ENCODE results near the gene CIC. TPM values are rescaled to one million over a fixed set of nuclear protein-coding genes. Genes with fewer than 3 reads are reported as not detected.

CIC gene
- total and polyA plus RNA-seq, 9 of the 15 experiments (the other 6 are each of a cell fraction or from before 2014, with no cell fraction given), result 0.07 to 44.7 (median 8.6) TPM

GRCh38 chr19:42268142-42268703, 829 bp upstream of the CIC start (continued):
- TF ChIP-seq CHD4 (IDR thresholded peaks at IDR 0.05; ENCODE audit: insufficient read depth, insufficient replicate concordance, low read depth, low read length, poor library complexity, severe bottlenecking) (no peak), ZNF133 (CRISPR knock-in tag; IDR thresholded peaks at IDR 0.05) (no peak), FOXA3 (CRISPR knock-in tag; conservative IDR thresholded peaks at IDR 0.05 in 1 of 2, IDR thresholded peaks at IDR 0.05 in 1 of 2) (peak; percentile 73 to 74; a peak in 3 of 4 replicates), FOXJ3 (CRISPR knock-in tag; IDR thresholded peaks at IDR 0.05) (no peak), TEAD1 (CRISPR knock-in tag; IDR thresholded peaks at IDR 0.05) (0 out of 4 replicates have a peak, but pooled peaks of 1 of the 2 experiments have one; percentile 46), E2F5 (CRISPR knock-in tag; IDR thresholded peaks at IDR 0.05) (no peak), IRF1 (CRISPR knock-in tag; IDR thresholded peaks at IDR 0.05; ENCODE audit: borderline replicate concordance) (no peak), ZNF184 (CRISPR knock-in tag; IDR thresholded peaks at IDR 0.05) (no peak), HMBOX1 (IDR thresholded peaks at IDR 0.05) (no peak), ZNF785 (CRISPR knock-in tag; IDR thresholded peaks at IDR 0.05) (no peak), ZBTB34 (CRISPR knock-in tag; IDR thresholded peaks at IDR 0.05) (no peak), E2F3 (CRISPR knock-in tag; IDR thresholded peaks at IDR 0.05) (0 out of 2 replicates have a peak, but pooled peaks have one; percentile 57), NCOA4 (IDR thresholded peaks at IDR 0.05; ENCODE audit: partially characterized antibody) (no peak), MYC (IDR thresholded peaks at IDR 0.05; ENCODE audit: low read depth, low read length) (peak; percentile 87), MYC (CRISPR knock-in tag; IDR thresholded peaks at IDR 0.05; ENCODE audit: borderline replicate concordance, low read depth) (0 out of 2 replicates have a peak, but pooled peaks have one; percentile 39), KLF1 (tag; IDR thresholded peaks at IDR 0.05) (0 out of 2 replicates have a peak, but pooled peaks have one; percentile 2), JUND (IDR thresholded peaks at IDR 0.05; ENCODE audit: borderline replicate concordance, low read depth, low read length) (peak; percentile 99), JUND (tag; IDR thresholded peaks at IDR 0.05; ENCODE audit: borderline replicate concordance, low read depth, low read length) (peak; percentile 98), ZNF324 (CRISPR knock-in tag; IDR thresholded peaks at IDR 0.05) (0 out of 2 replicates have a peak, but pooled peaks have one; percentile 31)
